T-helper 9 cell (primary cell): Measurements from ENCODE around the gene TSPYL1.

Experiments used
- DNase-seq: peaks from one replicate; pipeline ENCODE4 v3.0.0-alpha.2; 2020

The TSPYL1 gene

GRCh38 chr6:116256694-116257093, 23.0 kb downstream of the TSPYL1 start:
- DNase-seq, result no peak

GRCh38 chr6:116255246-116255800, 24.4 kb downstream of the TSPYL1 start:
- DNase-seq, result no peak

- DNase-seq, result no peak
Measured at GRCh38 chr6:116254297-116255056, 25.3 kb downstream of the TSPYL1 start.

GRCh38 chr6:116253505-116254296, 26.0 kb downstream of the TSPYL1 start, which contains the start of gene TSPYL4:
Gene TSPYL4 (minus strand): TSS chr6:116254075. CDS start chr6:116254008, 67 bp downstream.
- peak; percentile 92 for DNase-seq

GRCh38 chr6:116253188-116253504, 26.6 kb downstream of the TSPYL1 start:
- DNase-seq, result no peak

GRCh38 chr6:116251568-116252384, 28.0 kb downstream of the TSPYL1 start:
- no peak for DNase-seq

GRCh38 chr6:116248577-116248976, 31.2 kb downstream of the TSPYL1 start:
- no peak for DNase-seq

- no peak for DNase-seq
Measured at GRCh38 chr6:116247285-116247684, 32.4 kb downstream of the TSPYL1 start.

- no peak for DNase-seq
Measured at GRCh38 chr6:116246089-116246488, 33.6 kb downstream of the TSPYL1 start.

- DNase-seq, result no peak
Measured at GRCh38 chr6:116244284-116244683, 35.4 kb downstream of the TSPYL1 start.

GRCh38 chr6:116239856-116240255, 39.9 kb downstream of the TSPYL1 start:
- DNase-seq, result no peak

GRCh38 chr6:116239256-116239655, 40.5 kb downstream of the TSPYL1 start:
- DNase-seq, result no peak

- no peak for DNase-seq
Measured at GRCh38 chr6:116238083-116238482, 41.6 kb downstream of the TSPYL1 start.

- no peak for DNase-seq
Measured at GRCh38 chr6:116234689-116235088, 45.0 kb downstream of the TSPYL1 start.

- no peak for DNase-seq
Measured at GRCh38 chr6:116229287-116229913, 50.3 kb downstream of the TSPYL1 start.
